ENCODE measurements around the gene IRF7.

IRF7 gene

GRCh38 chr11:628056-628455, 12.3 kb upstream of the IRF7 start:
- Histone ChIP-seq H3K9me3 (ENCODE audit: insufficient read depth, low read length, severe bottlenecking) (no peaks in the 10 kb centered on the region), H3K4me2 (ENCODE audit: insufficient read depth, low read length) (no peak overlapping the region), H3K4me3 (ENCODE audit: low read depth in 1 of 2, low read length in 2 of 2) (no peak overlapping the region), H4K20me1 (ENCODE audit: insufficient read depth, low read length) (no peaks in the 10 kb centered on the region), H3K9ac (ENCODE audit: low read depth, low read length) (no peak overlapping the region), H3K4me1 (ENCODE audit: insufficient read depth, low read length) (no peaks in the 10 kb centered on the region), H3K36me3 (ENCODE audit: insufficient read depth, low read length) (0 out of 2 replicates have a peak, but pooled peaks cover 3% of the 10 kb centered on the region), H3K27ac (ENCODE audit: low read length) (no peak overlapping the region), H3K27me3 (ENCODE audit: insufficient read depth, low read length, poor library complexity) (no peaks in the 10 kb centered on the region), H3K79me2 (ENCODE audit: insufficient read depth, low read length) (no peaks in the 10 kb centered on the region), H2AFZ (ENCODE audit: low read depth, low read length) (no peak overlapping the region)
- TF ChIP-seq EZH2 (IDR thresholded peaks at IDR 0.05; ENCODE audit: borderline replicate concordance, low read depth, low read length, severe bottlenecking): no peak
- TF ChIP-seq CTCF (IDR thresholded peaks at IDR 0.05; ENCODE audit: borderline replicate concordance, extremely low read depth, low read length, poor library complexity, severe bottlenecking): no peak
- no peak for ATAC-seq (ENCODE audit: insufficient read depth, low read depth)
- no peak for DNase-seq

DNA sequence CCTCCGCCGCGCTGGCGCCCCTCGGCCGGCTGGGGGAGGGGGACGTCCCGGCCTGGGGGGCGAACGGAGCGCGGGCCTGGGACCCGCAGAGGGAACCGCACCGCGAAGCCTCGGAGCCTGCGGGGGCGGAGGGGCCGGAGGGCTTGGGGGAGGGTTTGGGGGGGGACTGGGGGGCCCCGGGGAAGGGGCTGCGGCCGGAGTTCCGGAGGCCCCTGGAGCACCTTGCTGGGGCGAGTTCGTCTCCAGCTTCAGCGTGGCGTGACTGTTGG, 11.5 kb upstream of the IRF7 start:
- H3K4me2 ChIP-seq (ENCODE audit: insufficient read depth, low read length): no peak overlapping the region
- no peaks in the 10 kb centered on the region for H3K79me2 ChIP-seq (ENCODE audit: insufficient read depth, low read length)
- no peaks in the 10 kb centered on the region for H4K20me1 ChIP-seq (ENCODE audit: insufficient read depth, low read length)
- DNase-seq: no peak
- no peaks in the 10 kb centered on the region for H3K4me1 ChIP-seq (ENCODE audit: insufficient read depth, low read length)
- peaks cover 7% of the 10 kb centered on the region; the same call in 1 of the 2 replicates for H3K36me3 ChIP-seq (ENCODE audit: insufficient read depth, low read length)
- H3K27me3 ChIP-seq (ENCODE audit: insufficient read depth, low read length, poor library complexity): no peaks in the 10 kb centered on the region
- no peak overlapping the region for H3K4me3 ChIP-seq (ENCODE audit: low read depth in 1 of 2, low read length in 2 of 2)
- no peak overlapping the region for H3K27ac ChIP-seq (ENCODE audit: low read length)
- no peaks in the 10 kb centered on the region for H3K9me3 ChIP-seq (ENCODE audit: insufficient read depth, low read length, severe bottlenecking)
- no peak overlapping the region for H3K9ac ChIP-seq (ENCODE audit: low read depth, low read length)
- no peak for ATAC-seq (ENCODE audit: insufficient read depth, low read depth)
- no peak for TF ChIP-seq EZH2 (IDR thresholded peaks at IDR 0.05; ENCODE audit: borderline replicate concordance, low read depth, low read length, severe bottlenecking)
- no peak for TF ChIP-seq CTCF (IDR thresholded peaks at IDR 0.05; ENCODE audit: borderline replicate concordance, extremely low read depth, low read length, poor library complexity, severe bottlenecking)
- no peak overlapping the region for H2AFZ ChIP-seq (ENCODE audit: low read depth, low read length)

GRCh38 chr11:626475-627307, 10.9 kb upstream of the IRF7 start, which contains the start of gene SCT:
SCT (minus strand) TSS chr11:627181; CDS start chr11:627143, 38 bp downstream.
- Histone ChIP-seq H3K4me1 (ENCODE audit: insufficient read depth, low read length) (no peaks in the 10 kb centered on the region), H3K9ac (ENCODE audit: low read depth, low read length) (no peak within 1 kb of the TSS), H2AFZ (ENCODE audit: low read depth, low read length) (no peak within 1 kb of the TSS), H4K20me1 (ENCODE audit: insufficient read depth, low read length) (no peaks in the 10 kb centered on the region), H3K4me3 (ENCODE audit: low read depth in 1 of 2, low read length in 2 of 2) (no peak within 1 kb of the TSS), H3K79me2 (ENCODE audit: insufficient read depth, low read length) (no peaks in the 10 kb centered on the region), H3K4me2 (ENCODE audit: insufficient read depth, low read length) (no peak within 1 kb of the TSS), H3K27ac (ENCODE audit: low read length) (no peak within 1 kb of the TSS), H3K9me3 (ENCODE audit: insufficient read depth, low read length, severe bottlenecking) (no peaks in the 10 kb centered on the region), H3K36me3 (ENCODE audit: insufficient read depth, low read length) (peaks cover 7% of the 10 kb centered on the region; the same call in 1 of the 2 replicates), H3K27me3 (ENCODE audit: insufficient read depth, low read length, poor library complexity) (no peaks in the 10 kb centered on the region)
- DNase-seq (no peak), ATAC-seq (ENCODE audit: insufficient read depth, low read depth) (no peak)
- TF ChIP-seq CTCF (IDR thresholded peaks at IDR 0.05; ENCODE audit: borderline replicate concordance, extremely low read depth, low read length, poor library complexity, severe bottlenecking): no peak
- TF ChIP-seq EZH2 (IDR thresholded peaks at IDR 0.05; ENCODE audit: borderline replicate concordance, low read depth, low read length, severe bottlenecking): no peak
